Osteocyte (in vitro differentiated cells): ENCODE data around the gene SIRPD. TPM values are rescaled to one million over a fixed set of nuclear protein-coding genes. Genes with fewer than 3 reads are reported as not detected.

Source experiments
- DNase-seq: peaks from one replicate; pipeline ENCODE4 v3.0.0; 2021; ENCODE audit warnings: mixed read lengths; ENCODE audit not compliant: unreplicated experiment; ENCODE audit errors: extremely low spot score
- H3K27ac Mint-ChIP-seq: one replicate; pipeline ENCODE4 v1.8.0; 2021; ENCODE audit warnings: mild to moderate bottlenecking, mixed read lengths; ENCODE audit not compliant: unreplicated experiment
- H3K27me3 Mint-ChIP-seq: one replicate; pipeline ENCODE4 v1.8.0; 2021; ENCODE audit warnings: mixed read lengths; ENCODE audit not compliant: unreplicated experiment
- H3K36me3 Mint-ChIP-seq: one replicate; pipeline ENCODE4 v1.8.0; 2021; ENCODE audit warnings: mixed read lengths; ENCODE audit not compliant: unreplicated experiment
- H3K4me1 Mint-ChIP-seq: one replicate; pipeline ENCODE4 v1.8.0; 2021; ENCODE audit warnings: mixed read lengths; ENCODE audit not compliant: unreplicated experiment
- H3K4me3 Mint-ChIP-seq: one replicate; pipeline ENCODE4 v1.8.0; 2021; ENCODE audit warnings: mild to moderate bottlenecking, moderate library complexity, mixed read lengths; ENCODE audit not compliant: unreplicated experiment
- H3K9me3 Mint-ChIP-seq: one replicate; pipeline ENCODE4 v1.8.0; 2021; ENCODE audit warnings: mixed read lengths; ENCODE audit not compliant: unreplicated experiment
- CTCF ChIP-seq: fragments of 200-600 bp; sonication (generic); IDR thresholded peaks from 2 replicates; pipeline ENCODE4 v1.5.0; 2021; ENCODE audit warnings: antibody characterized with exemption, mild to moderate bottlenecking, moderate library complexity
- total RNA-seq: library from RNA; stranded (reverse); gene quantifications from 2 replicates; pipeline ENCODE4 v1.2.1, GENCODE V29; 2021

Gene SIRPD
- total RNA-seq, 1 donor from 2014 or later: not detected

- no peaks in the 10 kb centered on the region for H3K36me3 Mint-ChIP-seq
- no peak overlapping the region for H3K4me3 Mint-ChIP-seq
- H3K9me3 Mint-ChIP-seq: peaks cover 5% of the 10 kb centered on the region
- no peak overlapping the region for H3K27ac Mint-ChIP-seq
- no peaks in the 10 kb centered on the region for H3K4me1 Mint-ChIP-seq
- no peak for DNase-seq
- TF ChIP-seq CTCF: no peak
- H3K27me3 Mint-ChIP-seq: peaks cover 67% of the 10 kb centered on the region
Measured at GRCh38 chr20:1496930-1497329, 60.6 kb downstream of the SIRPD start.

- DNase-seq: no peak
- Mint-ChIP-seq H3K27ac (no peak overlapping the region), H3K4me3 (no peak overlapping the region), H3K4me1 (no peaks in the 10 kb centered on the region), H3K27me3 (peaks cover 58% of the 10 kb centered on the region), H3K9me3 (peaks cover 5% of the 10 kb centered on the region), H3K36me3 (no peaks in the 10 kb centered on the region)
- TF ChIP-seq CTCF: no peak
Measured at GRCh38 chr20:1494436-1494835, 63.1 kb downstream of the SIRPD start.

GRCh38 chr20:1493536-1493935 lies 64.0 kb downstream of the SIRPD start:
- H3K9me3 Mint-ChIP-seq: peaks cover 5% of the 10 kb centered on the region
- H3K27ac Mint-ChIP-seq: no peak overlapping the region
- no peak overlapping the region for H3K4me3 Mint-ChIP-seq
- H3K4me1 Mint-ChIP-seq: no peaks in the 10 kb centered on the region
- H3K36me3 Mint-ChIP-seq: no peaks in the 10 kb centered on the region
- H3K27me3 Mint-ChIP-seq: peaks cover 59% of the 10 kb centered on the region
- no peak for DNase-seq
- no peak for TF ChIP-seq CTCF

DNA sequence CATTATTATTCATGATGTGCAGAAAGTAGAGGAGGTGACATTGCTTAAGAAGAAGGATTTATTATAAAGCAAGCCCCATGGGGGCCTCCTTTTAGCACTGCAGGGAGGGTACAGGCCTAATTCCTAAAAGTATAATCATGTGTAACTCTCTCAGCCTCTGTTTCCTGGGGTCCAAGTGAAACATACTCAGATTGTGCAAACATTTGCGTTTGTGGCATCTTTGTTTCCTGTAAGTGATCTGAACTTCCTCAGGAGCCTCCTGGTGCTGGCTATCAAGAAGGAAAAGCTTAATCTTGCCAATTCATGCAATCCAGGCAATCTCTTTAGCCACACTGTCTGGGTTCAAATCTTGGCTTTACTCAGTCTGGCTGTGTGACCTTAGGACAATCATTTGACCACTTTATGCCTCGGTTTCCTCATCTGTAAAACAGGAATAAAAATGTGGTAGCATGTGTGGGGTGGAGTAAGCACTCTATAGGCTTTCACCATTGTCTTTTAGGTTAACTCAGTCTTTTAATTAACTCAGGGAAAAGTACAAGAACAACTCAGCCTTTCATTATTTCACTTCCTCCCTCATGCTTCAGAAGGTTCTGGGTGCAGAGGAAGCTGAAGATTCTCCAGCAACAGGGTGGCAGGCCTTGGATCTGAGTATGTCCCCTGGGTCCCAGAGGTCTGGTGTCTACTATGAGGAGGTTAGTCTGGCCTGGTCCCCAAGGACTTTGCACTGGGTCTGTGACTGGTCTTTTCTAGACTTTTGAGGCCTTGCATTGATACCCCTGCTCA lies 65.5 kb downstream of the SIRPD start:
- TF ChIP-seq CTCF: no peak
- Mint-ChIP-seq H3K4me1 (no peaks in the 10 kb centered on the region), H3K4me3 (no peak overlapping the region), H3K9me3 (no peaks in the 10 kb centered on the region), H3K27me3 (peaks cover 60% of the 10 kb centered on the region), H3K36me3 (no peaks in the 10 kb centered on the region), H3K27ac (no peak overlapping the region)
- no peak for DNase-seq

DNA sequence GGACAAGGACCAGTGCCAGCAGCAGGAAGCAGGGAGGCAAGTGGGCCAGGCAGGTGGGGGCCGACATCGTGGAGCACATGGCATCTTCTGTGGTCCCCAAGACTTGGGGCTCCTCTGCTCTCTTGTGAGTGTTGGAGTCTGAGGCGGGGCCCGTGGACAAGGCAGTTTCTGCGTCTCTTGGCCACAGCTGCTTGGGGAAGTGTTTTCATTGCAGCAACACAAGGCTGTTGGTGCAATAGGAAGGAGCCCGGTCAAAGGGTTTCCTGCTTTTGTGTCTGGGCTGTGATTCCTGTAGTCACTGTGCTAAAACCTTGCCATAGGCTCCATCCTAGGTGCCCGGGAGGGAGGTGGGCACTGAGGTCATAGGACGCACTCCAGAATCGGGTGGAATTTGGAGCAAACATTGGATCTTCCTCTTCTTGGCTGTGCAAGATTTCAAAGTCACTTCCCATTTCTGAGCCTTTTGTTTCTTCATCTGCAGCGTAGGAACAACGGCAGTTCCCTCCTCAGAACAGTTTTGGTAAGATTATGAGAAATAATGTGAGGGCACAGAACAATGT lies 66.1 kb downstream of the SIRPD start, which contains the start of gene SIRPB2:
Gene SIRPB2, minus strand, starts transcription at position 140 of the 560 bp plus-strand sequence. Its CDS starts 61 bp downstream, at position 79.
- H3K9me3 Mint-ChIP-seq: no peaks in the 10 kb centered on the region
- H3K27ac Mint-ChIP-seq: no peak within 1 kb of the TSS
- no peaks in the 10 kb centered on the region for H3K4me1 Mint-ChIP-seq
- peaks cover 58% of the 10 kb centered on the region for H3K27me3 Mint-ChIP-seq
- H3K36me3 Mint-ChIP-seq: no peaks in the 10 kb centered on the region
- no peak within 1 kb of the TSS for H3K4me3 Mint-ChIP-seq
- no peak for TF ChIP-seq CTCF
- no peak for DNase-seq
